HCEC 1CT (cell line): ENCODE measurements around the gene CTSA.
A peak's percentile ranks its signal among the peaks of the same experiment; 100 is the strongest.

Experiments
- DNase-seq: peaks from one replicate; pipeline ENCODE4 v3.0.0-alpha.2; 2017

CTSA gene

GRCh38 chr20:45890985-45891983, at the start of gene CTSA, which contains the start of gene NEURL2:
CTSA (plus strand) TSS chr20:45891335; CDS start chr20:45891569, 234 bp downstream.
NEURL2 (minus strand) TSS chr20:45891208; CDS start chr20:45890991, 217 bp downstream.
- DNase-seq: peak; percentile 86

GRCh38 chr20:45841407-45842129, 49.6 kb upstream of the CTSA start:
- DNase-seq: no peak

GRCh38 chr20:45842169-45842812, 48.8 kb upstream of the CTSA start:
- DNase-seq: peak; percentile 30

- no peak for DNase-seq
These were observed 47.6 kb upstream of the CTSA start for GRCh38 chr20:45843506-45843905.

GRCh38 chr20:45845452-45845851, 45.7 kb upstream of the CTSA start:
- DNase-seq: no peak

GRCh38 chr20:45848421-45848820, 42.7 kb upstream of the CTSA start:
- no peak for DNase-seq

GRCh38 chr20:45848969-45849582, 42.1 kb upstream of the CTSA start:
- DNase-seq: no peak

GRCh38 chr20:45850238-45850637, 40.9 kb upstream of the CTSA start:
- no peak for DNase-seq

- DNase-seq: no peak
These were observed 40.2 kb upstream of the CTSA start for GRCh38 chr20:45850926-45851325.

- DNase-seq: no peak
These were observed 39.6 kb upstream of the CTSA start for GRCh38 chr20:45851501-45851900.

GRCh38 chr20:45852326-45852725, 38.8 kb upstream of the CTSA start:
- DNase-seq: no peak

- DNase-seq: no peak
These were observed 37.7 kb upstream of the CTSA start for GRCh38 chr20:45853484-45853883.

- peak; percentile 100 for DNase-seq
These were observed 33.8 kb upstream of the CTSA start, which contains the start of the genes ACOT8 and ZSWIM3 for GRCh38 chr20:45857114-45857881. ACOT8 (minus strand) TSS chr20:45857392; CDS start chr20:45857315, 77 bp downstream. ZSWIM3 (plus strand) TSS chr20:45857614; CDS start chr20:45857826, 212 bp downstream.

GRCh38 chr20:45857882-45858216, 33.3 kb upstream of the CTSA start:
- DNase-seq: no peak

GRCh38 chr20:45859916-45860315, 31.2 kb upstream of the CTSA start:
- no peak for DNase-seq

GRCh38 chr20:45860560-45861220, 30.4 kb upstream of the CTSA start:
- no peak for DNase-seq

GRCh38 chr20:45861221-45862075, 29.7 kb upstream of the CTSA start:
- no peak for DNase-seq

GRCh38 chr20:45863543-45864470, 27.3 kb upstream of the CTSA start:
- no peak for DNase-seq

GRCh38 chr20:45866454-45866853, 24.7 kb upstream of the CTSA start:
- DNase-seq: no peak
